Fibroblast of villous mesenchyme (primary cell): Measurements from ENCODE around the gene MEF2D. TPM values are rescaled to one million over a fixed set of nuclear protein-coding genes. Genes with fewer than 3 reads are reported as not detected.

ENCODE experiments used
- DNase-seq: peaks from one replicate; pipeline ENCODE4 v3.0.0-alpha.2; 2010; ENCODE audit warnings: low read depth
- H3K4me3 ChIP-seq: 2 replicates; pipeline ENCODE4 v1.5.1; 2011; ENCODE audit warnings: low read depth, mild to moderate bottlenecking, low read length
- total RNA-seq: library from RNA; depleted of rRNA; stranded (reverse); fragments of >200 nt; gene quantifications from 2 replicates; pipeline ENCODE4 v1.2.3, GENCODE V29; 2012
- TF ChIP-seq, protein P1 (sequence below): IDR thresholded peaks from 2 replicates; pipeline ENCODE4 v1.5.1; 2012; ENCODE audit warnings: low read depth, mild to moderate bottlenecking, low read length; ENCODE audit not compliant: insufficient read depth

Gene MEF2D
- total RNA-seq, 1 donor: 10.8 TPM

DNA sequence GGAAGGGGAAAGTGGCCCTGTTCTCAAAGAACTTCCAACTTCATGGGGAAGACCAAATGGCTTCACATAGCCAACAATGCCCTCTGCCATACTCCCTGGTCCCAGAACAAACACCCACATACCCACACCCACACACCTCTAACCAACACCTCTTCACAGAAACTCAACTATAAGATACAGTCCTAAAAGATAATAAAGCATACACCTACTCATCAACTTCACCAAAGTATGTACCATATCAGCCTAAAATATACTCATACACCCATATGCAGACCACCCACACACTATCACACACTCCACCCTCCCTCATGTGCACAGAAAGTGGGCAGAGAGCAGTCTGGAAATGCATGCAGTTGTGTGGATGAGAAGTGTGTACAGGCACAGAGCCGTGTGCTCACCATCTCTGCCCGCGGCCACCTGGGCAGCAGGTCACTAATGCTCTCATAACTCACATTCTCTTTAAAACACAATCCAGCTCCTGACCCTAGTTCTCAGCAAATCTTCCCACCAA, 44.1 kb upstream of the MEF2D start:
- TF ChIP-seq, protein P1, sequence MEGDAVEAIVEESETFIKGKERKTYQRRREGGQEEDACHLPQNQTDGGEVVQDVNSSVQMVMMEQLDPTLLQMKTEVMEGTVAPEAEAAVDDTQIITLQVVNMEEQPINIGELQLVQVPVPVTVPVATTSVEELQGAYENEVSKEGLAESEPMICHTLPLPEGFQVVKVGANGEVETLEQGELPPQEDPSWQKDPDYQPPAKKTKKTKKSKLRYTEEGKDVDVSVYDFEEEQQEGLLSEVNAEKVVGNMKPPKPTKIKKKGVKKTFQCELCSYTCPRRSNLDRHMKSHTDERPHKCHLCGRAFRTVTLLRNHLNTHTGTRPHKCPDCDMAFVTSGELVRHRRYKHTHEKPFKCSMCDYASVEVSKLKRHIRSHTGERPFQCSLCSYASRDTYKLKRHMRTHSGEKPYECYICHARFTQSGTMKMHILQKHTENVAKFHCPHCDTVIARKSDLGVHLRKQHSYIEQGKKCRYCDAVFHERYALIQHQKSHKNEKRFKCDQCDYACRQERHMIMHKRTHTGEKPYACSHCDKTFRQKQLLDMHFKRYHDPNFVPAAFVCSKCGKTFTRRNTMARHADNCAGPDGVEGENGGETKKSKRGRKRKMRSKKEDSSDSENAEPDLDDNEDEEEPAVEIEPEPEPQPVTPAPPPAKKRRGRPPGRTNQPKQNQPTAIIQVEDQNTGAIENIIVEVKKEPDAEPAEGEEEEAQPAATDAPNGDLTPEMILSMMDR: no peak
- no peak for DNase-seq
- no peak overlapping the region for H3K4me3 ChIP-seq

GRCh38 chr1:156543066-156543465, 42.5 kb upstream of the MEF2D start:
- TF ChIP-seq, protein P1: no peak
- no peak overlapping the region for H3K4me3 ChIP-seq
- no peak for DNase-seq

DNA sequence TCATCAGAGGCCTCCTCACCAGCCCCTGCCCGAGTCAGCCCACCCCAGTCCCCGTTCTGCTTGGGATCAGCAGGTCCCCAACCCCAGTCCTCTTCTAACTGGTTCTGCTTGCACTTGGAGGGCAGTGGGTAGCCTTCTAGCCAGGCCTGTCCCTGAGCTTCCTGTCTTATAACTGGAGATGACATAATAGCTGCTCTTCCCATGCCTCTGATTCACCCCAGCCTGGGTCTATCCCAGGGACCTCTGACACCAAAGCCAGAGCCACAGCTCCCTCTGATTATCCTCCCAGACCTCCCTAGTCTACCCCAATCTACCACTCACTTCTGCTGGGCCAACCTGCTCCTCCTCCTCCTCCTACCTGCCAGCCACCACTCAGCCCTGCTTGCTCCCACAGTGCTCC, 40.4 kb upstream of the MEF2D start:
- no peak overlapping the region for H3K4me3 ChIP-seq
- TF ChIP-seq, protein P1: no peak
- peak; percentile 12 for DNase-seq

GRCh38 chr1:156539818-156540355, 39.3 kb upstream of the MEF2D start:
- TF ChIP-seq, protein P1: no peak
- no peak for DNase-seq
- no peak overlapping the region for H3K4me3 ChIP-seq

DNA sequence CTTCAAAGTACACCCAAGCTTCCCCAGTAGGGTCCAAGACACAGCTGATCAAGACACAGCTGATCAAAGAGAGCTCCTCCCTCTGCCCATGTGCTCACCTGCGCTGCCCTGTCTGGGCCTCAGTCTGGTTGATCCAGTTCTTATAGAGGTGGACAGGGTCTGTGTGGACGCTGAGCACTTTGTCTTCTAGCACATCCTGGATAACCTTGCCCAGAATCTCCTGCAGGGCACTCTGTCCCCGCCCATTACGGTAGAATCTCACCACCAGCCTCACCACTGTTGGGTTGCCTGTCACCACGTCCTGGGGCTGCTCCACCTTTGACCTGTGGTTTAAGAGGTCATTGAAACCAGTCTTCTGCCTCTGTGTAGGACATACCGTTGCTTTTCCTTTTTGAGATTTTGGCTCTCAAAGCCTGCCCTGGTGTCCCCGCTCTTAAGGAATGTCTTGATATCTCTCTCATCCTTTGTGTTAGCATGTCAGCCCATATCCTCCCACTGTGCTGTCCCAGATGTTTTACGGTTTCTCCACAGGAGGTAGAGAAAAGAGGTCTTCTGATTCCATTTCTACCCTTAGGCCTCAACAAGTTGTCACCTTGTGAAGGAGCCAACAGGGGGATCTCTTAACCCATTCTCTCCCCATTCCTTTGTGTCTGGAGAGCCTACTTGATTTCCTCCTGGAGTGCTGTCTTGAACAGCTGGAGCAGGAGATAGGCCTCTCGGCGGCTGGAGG, 38.3 kb upstream of the MEF2D start:
- H3K4me3 ChIP-seq: no peak overlapping the region
- no peak for DNase-seq
- TF ChIP-seq, protein P1: no peak

DNA sequence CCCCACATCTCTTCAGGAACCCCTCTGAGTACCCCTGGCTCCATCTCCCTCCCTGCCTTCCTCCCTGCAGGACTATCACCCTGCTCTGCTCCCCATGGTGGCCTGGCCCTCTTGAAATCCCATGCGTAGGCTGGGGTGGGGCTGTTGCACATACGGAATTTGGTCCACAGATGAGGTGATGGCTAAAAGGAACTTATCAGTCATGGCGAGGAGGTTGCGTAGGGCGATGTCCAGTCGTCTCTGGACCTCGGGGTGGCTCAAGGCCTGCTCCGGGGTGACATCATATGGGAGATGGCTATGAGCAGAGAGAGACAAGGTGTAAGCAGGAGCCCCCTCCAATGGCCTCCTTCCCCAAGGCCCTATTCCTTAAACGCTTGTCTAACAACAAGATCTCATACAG, 36.5 kb upstream of the MEF2D start:
- TF ChIP-seq, protein P1: no peak
- H3K4me3 ChIP-seq: no peak overlapping the region
- DNase-seq: no peak
